NCI-H748 (cell line): ENCODE measurements around the gene KRTAP10-2.
"Not testable (repeated sequence)": the region's sequence is repeated elsewhere in the genome, so short reads cannot be mapped to it uniquely, and the experiment has no call there.

ENCODE experiments used
- DNase-seq: peaks from one replicate; lab custom pipeline; 2025; ENCODE audit not compliant: unreplicated experiment; lab: John Stamatoyannopoulos, UW

The KRTAP10-2 gene

GRCh38 chr21:44503006-44503889 lies 48.1 kb downstream of the KRTAP10-2 start:
- DNase-seq, result not testable (repeated sequence)

DNA sequence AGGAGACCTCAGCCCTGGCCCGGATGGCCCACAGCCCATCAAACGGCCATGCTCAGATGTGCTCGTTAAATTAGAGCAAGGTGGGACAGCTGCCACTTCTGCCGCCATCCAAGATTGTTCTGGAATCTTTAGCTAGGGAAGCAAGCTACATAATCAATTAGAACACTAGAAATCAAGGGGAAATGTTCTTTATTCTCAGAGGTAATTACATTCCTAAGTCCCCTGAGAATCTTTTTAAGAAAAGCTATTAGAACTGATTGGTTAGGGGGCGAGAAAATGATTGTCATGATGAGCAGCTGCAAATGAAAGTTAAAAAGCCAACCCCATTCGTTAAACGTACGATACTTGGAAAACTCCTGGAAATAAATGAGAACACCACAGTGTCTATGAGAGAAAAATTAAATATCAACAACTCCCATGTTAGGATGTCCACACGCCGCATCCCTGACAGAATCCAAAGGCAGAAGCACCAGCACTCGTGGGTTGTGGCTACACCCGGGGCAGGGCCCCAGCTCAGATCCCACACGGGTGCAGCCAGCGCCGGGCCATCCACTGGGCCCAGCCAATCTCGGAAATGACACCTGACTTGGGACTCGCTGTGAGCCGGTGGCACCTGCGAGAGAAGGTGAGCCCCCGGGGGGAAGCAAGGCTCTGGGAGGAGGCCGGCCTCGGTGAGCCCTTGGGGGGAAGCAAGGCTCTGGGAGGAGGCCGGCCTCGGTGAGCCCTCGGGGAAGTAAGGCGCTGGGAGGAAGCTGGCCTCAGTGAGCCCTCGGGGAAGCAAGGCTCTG lies 48.9 kb downstream of the KRTAP10-2 start:
- DNase-seq, result no peak
